Measurements from ENCODE around the gene MLANA.

Gene MLANA, protein sequence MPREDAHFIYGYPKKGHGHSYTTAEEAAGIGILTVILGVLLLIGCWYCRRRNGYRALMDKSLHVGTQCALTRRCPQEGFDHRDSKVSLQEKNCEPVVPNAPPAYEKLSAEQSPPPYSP

DNA sequence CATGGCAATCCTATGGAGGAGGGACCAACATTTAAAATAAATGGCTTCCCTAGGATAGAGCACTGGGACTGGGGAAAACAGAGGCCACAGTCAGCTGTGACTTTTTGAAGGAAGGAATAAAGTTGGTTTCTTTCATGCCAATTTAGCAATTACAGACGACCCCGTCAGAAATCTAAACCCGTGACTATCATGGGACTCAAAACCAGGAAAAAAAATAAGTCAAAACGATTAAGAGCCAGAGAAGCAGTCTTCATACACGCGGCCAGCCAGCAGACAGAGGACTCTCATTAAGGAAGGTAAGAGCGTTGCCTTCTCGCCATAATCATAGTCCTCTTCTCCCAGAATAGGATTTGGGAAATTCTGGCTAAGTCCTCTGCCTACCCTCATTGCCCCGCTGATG, at the start of gene MLANA:
TSS of gene MLANA (plus strand) at position 249 of the 400 bp plus-strand sequence. CDS start 1,586 bp downstream, outside the sequence.
- DNase-seq: no peak

DNA sequence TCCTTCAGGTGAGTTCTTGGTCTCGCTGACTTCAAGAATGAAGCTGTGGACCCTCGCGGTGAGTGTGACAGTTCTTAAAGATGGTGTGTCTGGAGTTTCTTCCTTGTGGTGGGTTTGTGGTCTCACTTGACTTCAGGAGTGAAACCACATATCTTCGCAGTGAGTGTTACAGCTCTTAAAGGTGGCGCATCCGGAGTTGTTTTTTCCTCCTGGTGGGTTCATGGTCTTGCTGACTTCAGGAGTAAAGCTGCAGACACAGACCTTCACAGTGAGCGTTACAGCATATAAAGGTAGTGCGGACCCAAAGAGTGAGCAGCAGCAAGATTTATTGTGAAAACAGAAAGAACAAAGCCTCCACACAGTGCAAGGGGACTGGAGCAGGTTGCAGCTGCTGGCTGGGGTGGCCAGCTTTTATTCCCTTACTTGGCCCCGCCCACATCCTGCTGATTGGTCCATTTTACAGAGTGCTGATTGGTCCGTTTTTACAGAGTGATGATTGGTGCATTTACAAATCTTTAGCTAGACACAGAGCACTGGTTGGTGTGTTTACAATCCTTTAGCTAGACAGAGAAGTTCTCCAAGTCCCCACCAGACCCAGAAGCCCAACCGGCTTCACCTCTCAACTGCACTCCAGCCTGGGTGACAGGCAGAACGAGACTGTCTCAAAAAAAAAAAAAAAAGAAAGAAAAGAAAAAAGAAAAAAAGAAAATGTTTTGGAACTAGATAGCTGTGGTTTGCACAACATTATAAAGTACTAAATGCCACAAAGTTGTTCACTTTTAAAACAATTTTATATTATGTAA, 48.7 kb upstream of the MLANA start:
- DNase-seq: no peak

DNA sequence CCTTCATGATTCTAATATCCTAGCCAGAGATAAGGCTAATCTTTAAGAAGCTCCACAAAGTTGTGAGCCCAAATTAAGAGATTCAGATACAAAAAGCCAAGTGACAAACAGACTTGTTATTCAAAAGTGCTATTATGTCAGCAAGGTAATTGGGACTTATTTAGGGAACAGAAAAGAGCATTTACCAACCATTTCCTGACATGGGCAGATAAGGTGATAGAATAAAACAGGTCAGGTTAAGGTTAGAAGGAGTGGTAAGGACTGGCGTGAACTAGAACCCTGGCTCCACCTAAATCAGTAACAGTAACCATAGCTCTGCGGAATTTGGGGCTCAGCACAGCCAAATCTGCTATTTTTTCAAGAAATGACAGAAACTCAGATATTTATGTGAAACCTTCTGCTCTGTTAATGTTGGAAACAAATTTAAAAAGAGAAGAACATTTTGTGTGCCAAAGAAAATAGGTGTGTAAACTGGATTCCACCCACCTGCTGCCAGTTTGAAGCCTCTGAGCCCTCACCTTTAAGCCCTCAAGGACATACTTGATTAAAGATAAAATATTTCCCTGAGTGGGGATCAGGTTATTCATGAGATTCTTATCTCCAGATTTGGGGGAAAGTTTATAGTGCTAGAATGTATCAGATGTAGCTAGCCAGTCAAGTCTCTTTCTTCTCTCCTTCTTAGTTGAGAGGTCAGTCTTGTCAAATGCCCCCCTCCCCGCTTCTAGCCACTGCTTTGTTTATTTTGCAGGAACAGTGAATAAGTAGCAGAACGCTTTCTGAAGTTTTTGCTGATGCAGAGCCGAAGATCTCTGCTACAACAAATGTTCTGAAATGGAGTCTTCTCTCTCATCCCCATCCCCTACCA, 47.5 kb upstream of the MLANA start:
- no peak for DNase-seq

DNA sequence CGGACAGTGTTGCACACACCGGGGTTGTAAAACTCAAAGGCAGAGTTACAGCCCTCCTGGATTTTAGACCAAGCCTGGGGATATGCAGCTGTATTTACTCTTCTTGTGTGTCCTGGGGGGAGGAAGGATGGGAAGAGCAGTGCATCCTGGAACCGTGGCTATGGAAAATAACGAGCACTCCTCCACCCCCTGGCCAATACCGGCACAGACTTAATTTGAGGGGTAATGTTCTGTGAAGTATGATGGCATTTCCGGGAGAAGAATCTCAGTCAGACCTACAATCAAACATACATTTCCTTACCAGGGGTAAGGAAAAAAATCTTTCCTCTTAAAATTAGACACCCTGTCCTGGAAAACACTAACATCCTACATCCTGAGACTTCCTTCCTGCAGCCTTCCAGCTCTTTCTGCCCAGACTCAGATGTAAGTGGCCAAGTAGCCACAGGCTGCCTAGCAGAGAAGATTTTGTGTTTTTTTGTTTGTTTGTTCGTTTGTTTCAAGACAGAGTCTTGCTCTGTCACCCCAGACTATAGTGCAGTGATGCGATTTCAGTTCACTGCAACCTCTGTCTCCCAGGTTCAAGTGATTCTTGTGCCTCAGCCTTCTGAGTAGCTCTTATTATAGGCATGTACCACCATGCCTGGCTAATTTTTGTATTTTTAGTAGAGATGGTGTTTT, 46.8 kb upstream of the MLANA start:
- no peak for DNase-seq

DNA sequence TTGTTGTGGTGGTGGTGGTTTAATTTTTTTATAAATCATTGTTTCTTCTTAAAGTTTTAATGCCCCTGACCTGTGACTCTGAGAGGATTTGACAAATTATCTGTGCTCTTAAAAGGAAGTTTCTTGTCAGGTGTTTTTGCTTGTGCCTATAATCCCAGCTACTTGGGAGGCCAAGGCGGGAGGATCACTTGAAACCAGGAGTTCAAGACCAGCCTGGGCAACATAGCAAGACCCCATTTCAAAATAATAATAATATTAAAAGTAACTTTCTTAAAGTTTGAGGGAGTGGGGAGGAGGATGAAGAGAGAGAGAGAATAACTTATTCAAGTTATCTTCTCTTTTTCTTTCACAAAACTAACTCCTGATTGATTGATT, 45.5 kb upstream of the MLANA start:
- DNase-seq: no peak

DNA sequence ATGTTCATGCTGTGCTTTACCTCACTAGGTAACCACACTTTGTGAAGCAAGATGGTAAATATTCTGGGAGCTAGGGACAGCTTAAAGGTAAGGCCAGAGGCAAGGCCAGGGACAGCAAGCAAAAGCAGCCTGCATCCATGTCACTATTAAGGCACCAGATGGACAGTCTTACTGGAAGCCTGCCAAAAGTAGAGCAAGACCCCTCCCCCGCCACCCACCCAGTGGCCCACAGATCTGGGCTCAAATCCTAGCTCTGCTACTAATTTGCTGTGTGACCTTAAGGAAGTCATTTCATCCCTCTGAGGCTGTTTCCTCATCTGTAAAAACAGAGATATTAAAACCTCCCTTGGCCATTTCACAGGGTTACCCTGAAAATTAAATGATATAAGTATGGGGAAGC, 44.6 kb upstream of the MLANA start:
- DNase-seq: no peak

DNA sequence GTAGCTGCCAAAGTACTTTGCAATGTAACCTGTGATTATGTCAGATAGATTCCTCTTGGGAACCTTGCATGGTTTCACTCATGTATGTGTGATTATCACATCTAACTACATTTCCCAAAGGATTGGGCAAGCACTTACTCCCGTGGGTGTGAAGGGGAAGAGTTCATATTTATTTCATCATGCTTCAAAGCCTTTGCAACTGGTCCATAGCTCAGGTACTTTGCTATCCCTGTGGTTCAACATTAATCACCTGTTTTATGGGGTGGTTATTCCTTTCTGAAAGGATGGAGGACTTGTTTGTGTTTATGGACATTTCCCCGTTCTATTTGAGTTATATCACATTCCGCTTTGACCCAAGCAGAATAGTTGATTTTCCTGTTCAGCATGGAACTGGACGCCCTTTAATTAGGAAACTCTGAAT, 44.2 kb upstream of the MLANA start:
- no peak for DNase-seq

DNA sequence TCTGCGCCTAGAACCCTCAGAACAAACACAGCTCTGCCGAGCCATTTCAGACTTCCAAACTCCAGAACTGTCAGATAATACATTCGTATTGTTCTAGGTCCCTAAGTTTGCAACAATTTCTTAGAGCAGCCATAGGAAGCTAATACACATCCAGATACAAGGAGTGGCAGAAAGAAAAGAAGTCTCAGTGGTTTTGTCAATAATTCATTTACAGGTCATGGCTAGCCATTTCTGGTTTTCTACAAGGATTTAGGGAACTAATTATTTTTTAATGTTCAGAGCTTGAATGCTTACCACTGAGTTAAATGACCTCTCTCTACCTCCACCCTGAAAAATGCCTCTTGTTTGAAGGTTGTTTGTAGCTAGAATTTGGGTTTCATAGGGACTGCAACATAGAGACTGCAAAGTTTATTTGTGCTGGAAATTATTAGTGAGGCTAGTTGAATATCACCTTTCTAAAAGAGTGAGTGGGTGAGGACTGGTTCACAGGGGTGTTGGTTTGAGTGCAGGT, 42.3 kb upstream of the MLANA start:
- no peak for DNase-seq

DNA sequence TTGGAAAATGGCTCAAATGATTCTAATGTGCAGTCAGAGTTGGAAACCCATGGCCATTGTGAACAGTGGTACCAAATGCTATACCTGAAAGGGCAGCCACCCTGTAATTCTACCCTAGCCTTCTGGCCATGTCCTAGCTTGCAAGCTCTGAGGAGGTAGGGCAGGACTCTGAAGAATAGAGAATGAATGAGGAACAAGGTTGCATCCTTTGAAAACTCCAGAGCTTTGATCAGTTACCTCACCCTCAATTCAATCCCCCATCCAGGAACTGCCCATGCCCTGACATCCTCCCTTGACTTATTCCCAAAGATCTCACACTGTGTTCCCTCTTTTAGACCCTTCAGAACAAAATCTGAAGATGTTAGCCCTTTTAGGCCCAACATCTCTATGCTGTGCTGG, 40.0 kb upstream of the MLANA start:
- no peak for DNase-seq

DNA sequence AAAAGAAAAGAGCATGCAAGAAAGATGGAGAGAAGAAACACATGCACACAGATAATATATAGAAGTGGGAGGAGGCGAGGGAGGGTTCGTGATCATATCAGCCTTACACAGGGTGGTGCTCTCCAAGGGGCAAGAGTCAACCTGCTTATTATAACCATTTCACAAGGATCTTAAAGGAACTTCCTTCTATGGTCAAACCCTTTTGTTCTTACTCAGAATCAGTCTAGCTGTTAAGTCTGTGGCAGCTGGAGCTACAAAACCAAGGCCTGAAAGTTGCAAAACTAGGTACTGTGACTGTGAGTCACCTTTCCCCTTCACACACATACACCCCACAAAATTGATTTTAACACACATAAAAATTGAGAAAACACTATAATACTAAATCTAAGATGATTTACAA, 39.2 kb upstream of the MLANA start:
- DNase-seq: no peak

DNA sequence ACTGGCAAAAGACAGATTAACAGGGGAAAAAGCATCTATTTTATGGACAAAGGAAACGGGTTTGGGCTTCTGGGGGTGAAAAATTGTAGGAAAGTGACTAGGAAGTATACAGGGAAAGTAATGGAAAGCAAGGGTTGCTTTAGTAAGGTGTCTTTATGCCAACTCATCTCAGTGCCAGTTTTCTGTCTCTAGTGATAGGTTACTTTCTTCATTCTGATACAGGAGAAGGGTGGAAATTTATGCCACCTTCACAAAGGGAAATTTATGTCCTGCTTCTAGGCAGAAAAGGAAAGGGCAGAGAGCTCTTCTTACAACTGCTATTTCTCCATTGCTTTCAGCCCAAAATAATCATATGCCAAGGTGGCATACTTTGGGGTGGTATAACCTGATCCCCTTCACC, 37.7 kb upstream of the MLANA start:
- no peak for DNase-seq

DNA sequence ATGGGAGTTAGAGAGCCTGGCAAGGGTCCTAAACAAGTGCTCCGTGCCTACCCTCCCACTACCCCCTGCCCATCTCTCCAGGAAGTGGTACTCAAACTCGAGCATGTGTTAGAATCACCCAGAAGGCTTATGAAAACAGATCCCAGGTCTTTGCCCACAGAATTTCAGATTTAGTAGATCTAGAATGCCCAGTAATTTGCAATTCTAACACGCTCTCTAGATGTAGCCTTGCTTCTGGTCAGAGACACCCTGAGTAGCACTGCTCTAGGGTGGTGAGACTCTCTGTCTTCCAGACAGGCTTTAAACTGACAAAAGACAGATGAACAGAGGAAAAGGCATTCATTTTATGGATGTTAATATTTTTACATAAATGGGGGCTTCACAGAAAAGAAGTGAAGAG, 37.1 kb upstream of the MLANA start:
- no peak for DNase-seq

DNA sequence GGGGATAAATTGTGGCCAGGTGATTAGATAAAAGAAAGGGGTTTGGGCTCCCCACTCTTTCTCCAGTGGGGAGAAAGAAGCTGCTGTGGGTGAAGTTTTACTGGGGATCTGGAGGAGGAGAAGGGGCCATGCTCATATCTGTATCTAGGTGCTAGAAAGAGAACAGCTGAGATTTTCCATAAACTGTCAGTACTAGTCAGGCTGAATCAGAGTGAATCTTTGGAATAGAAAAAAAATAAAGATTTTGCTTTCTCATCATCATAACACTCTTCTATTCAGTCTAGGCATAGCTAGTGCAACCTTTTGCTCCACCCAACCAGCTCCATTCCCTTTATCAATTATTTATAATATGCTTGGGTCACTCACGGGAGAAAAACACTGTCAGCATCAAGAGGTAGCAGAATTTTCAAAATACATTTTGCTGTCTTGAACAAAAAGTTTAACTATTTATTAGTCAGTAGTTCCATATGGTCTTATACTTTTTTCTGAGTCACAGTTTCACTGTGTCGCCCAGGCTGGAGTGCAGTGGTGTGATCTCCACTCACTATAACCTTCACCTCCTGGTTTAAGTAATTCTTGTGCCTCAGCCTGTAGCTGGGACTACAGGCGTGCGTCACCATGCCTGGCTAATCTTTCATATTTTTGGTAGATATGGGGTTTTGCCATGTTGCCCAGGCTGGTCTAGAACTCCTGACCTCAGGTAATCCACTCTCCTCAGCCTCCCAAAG, 36.5 kb upstream of the MLANA start:
- DNase-seq: no peak

DNA sequence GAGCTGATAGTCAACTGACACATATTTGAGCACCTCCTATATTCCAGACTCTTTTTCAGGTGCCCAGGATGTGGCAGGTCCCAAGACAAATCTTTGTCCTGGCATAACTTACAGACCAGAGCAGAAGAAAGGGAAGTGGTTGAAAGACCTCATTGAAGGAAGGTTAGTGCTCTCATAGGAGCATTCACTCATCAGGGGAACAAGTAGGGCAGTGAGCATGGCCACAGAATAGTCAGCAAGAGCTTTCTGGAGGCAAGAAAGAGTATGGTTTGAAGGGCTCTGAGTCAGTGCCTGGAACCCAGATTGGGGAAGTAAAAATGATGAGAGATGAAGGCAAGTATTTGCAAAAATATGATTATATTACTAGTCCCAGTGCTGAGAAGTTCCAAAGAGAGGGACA, 32.8 kb upstream of the MLANA start:
- DNase-seq: no peak

DNA sequence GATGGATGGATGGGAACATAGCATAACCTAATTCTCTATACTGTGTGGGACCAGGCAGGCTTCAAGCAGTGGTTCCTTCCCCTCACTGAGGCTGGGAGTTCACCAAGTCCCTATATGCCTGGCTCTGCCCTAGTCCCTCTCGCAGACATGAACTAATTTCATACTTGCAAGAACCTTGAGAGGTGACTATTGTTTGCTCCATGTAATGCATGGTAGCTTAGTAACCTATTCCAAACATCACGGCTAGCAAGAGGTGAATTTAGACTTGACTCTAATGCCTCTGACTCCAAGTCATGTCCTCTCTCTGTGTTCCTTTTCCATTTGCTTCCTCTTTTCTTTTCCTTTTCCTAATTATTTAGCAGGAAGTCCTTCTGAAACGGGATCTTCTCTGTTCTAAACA, 31.9 kb upstream of the MLANA start:
- DNase-seq: no peak

DNA sequence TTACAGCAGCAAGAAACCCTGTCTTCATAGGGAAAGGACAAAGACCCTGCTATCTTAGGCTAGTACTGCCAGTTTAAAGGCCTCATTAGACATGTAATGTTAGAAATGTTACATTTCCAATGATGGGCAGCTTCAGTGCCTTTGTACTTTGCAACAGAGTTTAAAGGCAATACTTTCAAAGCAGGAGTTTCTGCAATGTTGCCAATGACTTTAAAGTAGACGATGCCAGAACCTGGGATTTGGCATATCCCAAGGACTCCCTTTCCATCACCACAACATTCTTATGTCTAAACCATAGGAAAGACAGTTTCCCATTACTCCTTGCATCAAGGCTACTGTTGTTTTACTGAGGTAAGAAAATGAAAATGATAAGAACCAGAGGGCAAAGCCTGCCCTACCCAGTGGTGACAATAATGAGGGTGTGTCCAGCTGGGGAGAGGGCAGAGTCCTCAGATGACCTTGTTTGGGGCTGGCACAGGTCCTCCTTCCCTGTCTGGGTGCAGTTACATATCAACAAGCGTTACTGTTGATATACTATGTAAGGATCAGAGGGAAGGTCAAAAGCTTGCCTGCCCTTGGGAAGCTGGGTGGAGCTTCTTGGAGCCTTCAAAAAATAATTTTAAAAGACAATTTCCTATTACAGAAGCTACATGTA, 27.5 kb upstream of the MLANA start:
- no peak for DNase-seq

DNA sequence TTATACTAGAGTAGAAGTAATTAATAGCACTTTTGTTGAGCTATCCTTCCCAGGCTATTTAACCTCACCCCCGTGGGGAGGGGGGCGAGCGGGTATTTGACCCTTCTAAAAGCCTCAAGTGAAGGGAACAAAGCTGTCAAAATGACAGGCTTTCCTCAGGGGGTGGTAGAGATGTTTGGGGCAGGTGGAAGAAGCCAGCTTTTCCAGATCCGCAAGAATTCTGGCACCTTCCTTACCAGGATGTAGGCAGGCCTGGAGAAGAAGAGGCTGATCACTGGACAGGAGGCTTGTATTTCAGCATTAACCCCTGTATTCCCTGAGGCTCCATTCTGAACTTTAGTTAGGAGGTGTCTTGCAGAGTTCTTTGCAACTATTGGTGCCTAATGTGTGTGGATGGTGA, 26.2 kb upstream of the MLANA start:
- no peak for DNase-seq

DNA sequence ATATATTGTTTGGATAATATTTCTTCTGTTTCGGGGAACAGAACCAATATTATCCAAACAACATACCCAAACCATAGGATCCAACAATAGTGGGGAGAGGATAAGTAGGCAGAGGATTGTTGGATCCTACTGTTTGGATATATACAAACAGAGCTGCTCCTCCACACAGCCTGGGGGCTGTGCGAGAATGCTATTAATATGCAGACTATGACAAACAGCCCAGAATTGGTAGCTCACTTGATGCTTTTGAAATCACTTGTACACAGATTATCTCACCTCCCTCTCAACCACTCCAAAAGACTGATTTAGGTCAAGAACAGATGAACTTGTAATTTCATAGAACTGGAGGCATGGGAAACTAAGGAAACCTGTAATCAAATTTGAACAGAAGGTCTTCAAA, 24.4 kb upstream of the MLANA start:
- no peak for DNase-seq

DNA sequence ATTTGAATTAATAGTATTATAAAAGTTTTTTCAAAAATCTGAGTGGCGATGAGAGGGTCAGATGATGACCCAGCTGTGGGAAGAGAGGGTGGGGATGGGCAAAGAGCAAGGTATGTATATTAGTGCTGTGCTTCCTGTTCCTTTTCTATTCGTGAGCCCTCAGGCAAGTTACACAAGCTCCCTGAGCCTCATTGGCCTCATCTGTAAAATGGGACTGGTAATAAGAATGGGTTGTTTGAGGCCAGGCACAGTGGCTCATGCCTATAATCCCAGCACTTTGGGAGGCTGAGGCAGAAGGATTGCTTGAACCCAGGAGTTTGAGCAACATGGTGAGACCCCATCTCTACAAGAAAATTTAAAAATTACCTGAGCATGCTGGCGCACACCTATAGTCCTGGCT, 24.0 kb upstream of the MLANA start:
- no peak for DNase-seq

DNA sequence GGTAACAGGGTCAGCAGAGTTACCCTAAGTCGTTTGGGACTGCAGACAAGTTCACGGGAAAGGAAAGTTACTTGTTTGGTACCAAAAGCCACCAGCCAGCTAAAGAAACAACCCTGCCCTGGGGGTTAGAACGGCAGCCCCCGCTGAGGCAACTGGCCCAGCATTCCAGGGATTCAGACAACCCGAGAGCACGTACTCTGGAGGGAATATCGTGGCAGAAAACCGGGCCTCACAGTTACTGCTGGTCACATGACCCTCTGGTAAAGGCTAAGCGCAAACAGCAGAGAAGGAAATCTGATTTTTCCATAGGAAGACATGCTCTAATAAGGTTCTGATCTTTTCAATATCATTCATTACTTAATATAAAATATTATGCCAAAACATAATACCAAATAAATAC, 22.5 kb upstream of the MLANA start:
- DNase-seq: no peak

DNA sequence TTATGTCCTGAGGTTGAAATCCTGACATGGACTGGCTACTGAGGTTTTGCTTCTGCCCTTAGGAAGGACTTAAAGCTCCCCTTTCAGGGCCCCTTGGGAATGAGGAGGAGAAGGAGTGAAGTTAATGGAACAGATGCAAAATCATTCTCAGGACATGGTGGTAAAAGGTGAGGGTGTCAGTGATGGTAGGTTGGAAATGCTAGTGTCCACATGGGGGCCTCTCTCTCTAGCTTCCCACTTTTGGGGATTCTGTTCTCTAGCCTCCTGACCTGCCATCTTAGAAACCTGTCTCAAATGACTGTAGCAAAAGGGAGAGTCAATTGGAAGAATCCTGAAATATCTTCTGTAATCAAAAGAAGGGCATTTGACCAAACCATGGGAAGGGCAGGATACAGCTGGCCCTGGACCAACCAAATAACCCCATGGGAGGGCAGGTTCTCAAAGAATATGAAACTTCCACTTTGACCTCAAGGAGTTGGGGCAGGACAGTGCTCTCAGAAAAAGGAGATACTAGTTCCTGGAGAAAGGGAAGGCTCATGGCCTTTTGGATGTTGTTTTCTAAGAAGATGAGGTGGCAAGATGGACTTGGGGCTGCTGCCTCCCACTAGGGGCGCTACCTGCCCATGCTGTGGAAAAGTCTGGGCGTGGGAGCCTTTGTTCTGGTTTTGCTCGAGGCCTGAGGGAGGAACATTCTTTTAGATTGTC, 21.2 kb upstream of the MLANA start:
- no peak for DNase-seq

DNA sequence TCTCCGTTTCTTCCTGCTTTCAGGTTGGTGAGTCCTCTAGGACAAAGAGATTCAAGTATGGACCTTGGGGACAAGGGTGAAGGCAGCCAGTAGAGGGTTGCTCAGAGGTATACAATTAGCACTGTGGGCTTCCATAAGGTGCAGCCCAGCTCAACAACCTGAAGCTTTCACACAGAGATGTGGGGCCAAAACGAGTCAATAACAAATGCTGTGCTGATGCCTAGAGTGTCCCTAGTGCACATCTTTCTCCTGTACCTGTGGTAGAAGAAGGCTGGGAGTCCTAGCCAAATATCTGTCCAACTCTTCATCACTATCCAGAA, 20.7 kb upstream of the MLANA start:
- no peak for DNase-seq

Measured in GOT3 (cell line).